ENCODE results near the gene KCNT2.

KCNT2 gene

DNA sequence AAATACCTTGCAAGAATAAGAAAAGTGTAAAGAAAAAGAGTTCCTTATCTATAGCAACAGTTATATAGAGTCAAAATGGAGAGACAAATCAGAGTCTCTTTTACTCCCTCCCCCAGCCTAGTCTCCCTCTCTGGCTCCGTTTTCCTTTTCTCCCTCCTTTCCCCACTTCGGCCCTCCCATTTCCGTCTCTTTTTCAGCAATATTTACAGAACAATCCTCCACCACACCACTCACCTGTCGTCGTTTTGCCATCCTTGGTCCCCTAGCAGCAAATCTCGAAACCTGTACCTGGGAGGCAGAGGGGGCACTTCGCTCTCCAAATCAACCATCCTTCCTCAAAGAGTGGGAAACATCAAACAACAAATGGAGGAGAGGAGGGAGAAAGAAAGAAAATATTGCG is 259 bp downstream of the KCNT2 start:
- H2BK15ac ChIP-seq (replicated peaks; ENCODE audit: low read depth), result no peak overlapping the region
- no CpG with 5 or more reads among the region's 8 CpGs for WGBS (ENCODE audit: extremely low coverage, insufficient coverage, low lambda C conversion rate)

DNA sequence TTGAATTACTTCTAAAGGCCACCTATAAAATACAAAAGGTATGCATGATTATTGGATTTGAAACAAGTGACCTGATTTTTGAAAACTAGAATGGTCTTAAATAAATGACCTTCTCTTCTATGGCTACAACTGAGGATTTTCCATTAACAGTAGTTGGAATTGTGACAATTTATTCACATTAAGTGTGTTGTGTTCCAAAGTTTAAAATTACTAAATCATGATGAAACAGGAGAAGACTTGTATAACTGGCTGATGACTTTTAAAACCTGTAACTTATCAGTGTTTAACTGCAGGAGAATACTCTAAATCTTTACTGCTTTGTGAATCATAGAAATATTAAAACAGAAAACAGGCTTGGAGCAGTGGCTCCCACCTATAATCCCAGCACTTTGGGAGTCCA is 4.6 kb downstream of the KCNT2 start:
- H3K79me2 ChIP-seq (ENCODE audit: control insufficient read depth, insufficient read depth, low read length), result peaks cover 23% of the 10 kb centered on the region
- no peaks in the 10 kb centered on the region for H3K36me3 ChIP-seq (ENCODE audit: control insufficient read depth, insufficient read depth, low read length)
- H4K5ac ChIP-seq (ENCODE audit: low read length), result no peak overlapping the region
- no peak for DNase-seq
- no peaks in the 10 kb centered on the region for H3K27me3 ChIP-seq (ENCODE audit: insufficient read depth, low read length, poor library complexity)
- H2AK5ac ChIP-seq (ENCODE audit: low read length), result no peak overlapping the region
- H2BK120ac ChIP-seq (ENCODE audit: low read depth, low read length), result no peak overlapping the region
- no peak overlapping the region for H3K9ac ChIP-seq (ENCODE audit: low read length)
- H3K4me1 ChIP-seq (ENCODE audit: control insufficient read depth, low read depth, low read length), result peaks cover 4% of the 10 kb centered on the region
- H3K18ac ChIP-seq (ENCODE audit: low read length), result no peak overlapping the region
- H3K23ac ChIP-seq (ENCODE audit: low read length), result no peak overlapping the region
- H3K4me2 ChIP-seq (ENCODE audit: low read length), result no peak overlapping the region
- H2BK15ac ChIP-seq (replicated peaks; ENCODE audit: low read depth), result no peak overlapping the region
- H3K27ac ChIP-seq (ENCODE audit: low read depth, low read length), result no peak overlapping the region
- no peak overlapping the region for H3K56ac ChIP-seq (ENCODE audit: low read length)
- H3K4me3 ChIP-seq (ENCODE audit: low read length), result no peak overlapping the region
- no peak overlapping the region for H4K8ac ChIP-seq (ENCODE audit: low read depth, low read length)
- no peak overlapping the region for H3K4ac ChIP-seq (ENCODE audit: low read depth, low read length)
- no peak overlapping the region for H2BK5ac ChIP-seq (ENCODE audit: low read length)
- H3K79me1 ChIP-seq (ENCODE audit: low read length), result peaks cover 10% of the 10 kb centered on the region

More for the DNA sequence above, 259 bp downstream of the KCNT2 start:
- H3K9ac ChIP-seq (ENCODE audit: low read length), result peak overlapping the region; percentile 70
- H2BK5ac ChIP-seq (ENCODE audit: low read length), result peak overlapping the region; percentile 58
- no peak for DNase-seq
- no peak overlapping the region for H4K5ac ChIP-seq (ENCODE audit: low read length)
- no peak overlapping the region for H4K8ac ChIP-seq (ENCODE audit: low read depth, low read length)
- H3K4me2 ChIP-seq (ENCODE audit: low read length), result peak overlapping the region; percentile 42
- peak overlapping the region; percentile 76 for H3K18ac ChIP-seq (ENCODE audit: low read length)
- no peak overlapping the region for H3K23ac ChIP-seq (ENCODE audit: low read length)
- peaks cover 15% of the 10 kb centered on the region for H3K79me2 ChIP-seq (ENCODE audit: control insufficient read depth, insufficient read depth, low read length)
- no peaks in the 10 kb centered on the region for H3K27me3 ChIP-seq (ENCODE audit: insufficient read depth, low read length, poor library complexity)
- H2BK120ac ChIP-seq (ENCODE audit: low read depth, low read length), result no peak overlapping the region
- peaks cover 4% of the 10 kb centered on the region for H3K4me1 ChIP-seq (ENCODE audit: control insufficient read depth, low read depth, low read length)
- H3K79me1 ChIP-seq (ENCODE audit: low read length), result peaks cover 6% of the 10 kb centered on the region
- H3K27ac ChIP-seq (ENCODE audit: low read depth, low read length), result peak overlapping the region; percentile 92
- no peaks in the 10 kb centered on the region for H3K36me3 ChIP-seq (ENCODE audit: control insufficient read depth, insufficient read depth, low read length)
- H3K56ac ChIP-seq (ENCODE audit: low read length), result peak overlapping the region; percentile 88
- peak overlapping the region; percentile 74 for H3K4me3 ChIP-seq (ENCODE audit: low read length)
- no peak overlapping the region for H2AK5ac ChIP-seq (ENCODE audit: low read length)
- H3K4ac ChIP-seq (ENCODE audit: low read depth, low read length), result peak overlapping the region; percentile 41

DNA sequence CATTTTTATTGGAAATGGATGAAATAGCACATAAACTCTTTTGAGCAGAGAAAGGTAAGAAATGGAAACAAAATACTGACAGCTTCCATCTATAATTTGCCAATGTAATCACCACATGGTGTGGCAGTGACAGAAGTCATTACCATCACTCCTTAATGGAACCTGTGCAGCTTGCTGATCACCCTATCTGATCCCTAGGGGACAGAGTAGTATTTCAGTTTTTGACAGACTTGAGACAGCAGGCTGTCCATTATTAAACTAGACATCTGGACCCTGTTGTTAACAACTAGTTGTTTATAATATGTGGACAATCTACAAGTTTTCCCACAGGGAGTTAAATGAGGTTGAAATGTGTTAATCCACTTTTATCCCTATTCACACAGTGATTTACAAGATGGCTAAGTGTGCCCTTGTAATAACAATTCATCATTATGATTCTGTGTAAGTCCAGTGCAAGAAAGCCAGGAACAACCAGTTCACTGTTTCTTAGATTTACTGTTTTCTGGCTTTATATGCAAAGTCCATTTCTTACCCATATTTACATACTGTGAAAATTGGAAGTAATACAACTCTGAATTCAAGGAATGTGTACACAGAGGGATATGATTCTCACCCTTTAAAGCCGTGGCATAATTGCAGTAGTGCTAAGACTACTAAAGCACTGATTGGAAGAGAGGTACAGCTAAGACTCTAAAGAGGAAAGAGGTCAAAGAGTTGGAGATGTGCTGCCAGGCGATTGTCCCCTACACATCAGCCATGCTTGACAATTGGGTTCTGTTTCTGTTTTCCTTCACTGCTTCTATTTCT is 9.1 kb downstream of the KCNT2 start:
- Histone ChIP-seq H3K79me2 (ENCODE audit: control insufficient read depth, insufficient read depth, low read length) (peaks cover 10% of the 10 kb centered on the region), H4K5ac (ENCODE audit: low read length) (no peak overlapping the region), H3K36me3 (ENCODE audit: control insufficient read depth, insufficient read depth, low read length) (no peaks in the 10 kb centered on the region), H2BK15ac (replicated peaks; ENCODE audit: low read depth) (no peak overlapping the region), H3K4me1 (ENCODE audit: control insufficient read depth, low read depth, low read length) (no peaks in the 10 kb centered on the region), H3K18ac (ENCODE audit: low read length) (no peak overlapping the region), H4K8ac (ENCODE audit: low read depth, low read length) (no peak overlapping the region), H3K4ac (ENCODE audit: low read depth, low read length) (no peak overlapping the region), H3K79me1 (ENCODE audit: low read length) (peaks cover 6% of the 10 kb centered on the region), H2BK120ac (ENCODE audit: low read depth, low read length) (no peak overlapping the region), H3K4me2 (ENCODE audit: low read length) (no peak overlapping the region), H3K23ac (ENCODE audit: low read length) (no peak overlapping the region), H3K4me3 (ENCODE audit: low read length) (no peak overlapping the region), H3K27me3 (ENCODE audit: insufficient read depth, low read length, poor library complexity) (no peaks in the 10 kb centered on the region), H2AK5ac (ENCODE audit: low read length) (no peak overlapping the region), H3K27ac (ENCODE audit: low read depth, low read length) (no peak overlapping the region), H3K56ac (ENCODE audit: low read length) (no peak overlapping the region), H3K9ac (ENCODE audit: low read length) (no peak overlapping the region), H2BK5ac (ENCODE audit: low read length) (no peak overlapping the region)
- no CpG with 5 or more reads among the region's 2 CpGs for WGBS (ENCODE audit: extremely low coverage, insufficient coverage, low lambda C conversion rate)
- no peak for DNase-seq

DNA sequence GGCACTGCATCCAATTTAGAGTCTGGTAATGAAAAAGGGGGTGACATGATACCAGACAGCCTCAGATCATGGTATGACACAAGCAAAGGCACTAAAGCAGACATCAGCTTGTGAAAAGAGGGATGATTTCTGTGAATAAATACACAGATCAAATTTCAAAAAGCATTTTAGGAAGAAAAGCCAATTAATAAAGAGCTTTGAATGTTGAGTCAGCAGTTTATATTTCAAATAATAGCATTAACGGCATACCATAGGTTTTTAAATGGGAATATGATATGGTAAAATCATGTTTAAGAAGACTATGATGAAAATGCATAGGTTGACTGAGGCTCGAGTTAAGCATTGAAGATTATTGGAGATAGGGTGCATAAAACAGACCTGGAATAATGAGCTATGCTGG is 13.5 kb downstream of the KCNT2 start:
- H2BK15ac ChIP-seq (replicated peaks; ENCODE audit: low read depth), result no peak overlapping the region
- no peaks in the 10 kb centered on the region for H3K4me1 ChIP-seq (ENCODE audit: control insufficient read depth, low read depth, low read length)
- H3K56ac ChIP-seq (ENCODE audit: low read length), result no peak overlapping the region
- no peak overlapping the region for H4K5ac ChIP-seq (ENCODE audit: low read length)
- H3K27ac ChIP-seq (ENCODE audit: low read depth, low read length), result no peak overlapping the region
- no peak overlapping the region for H3K4me3 ChIP-seq (ENCODE audit: low read length)
- no peak overlapping the region for H4K8ac ChIP-seq (ENCODE audit: low read depth, low read length)
- H3K9ac ChIP-seq (ENCODE audit: low read length), result no peak overlapping the region
- no peaks in the 10 kb centered on the region for H3K27me3 ChIP-seq (ENCODE audit: insufficient read depth, low read length, poor library complexity)
- H2BK5ac ChIP-seq (ENCODE audit: low read length), result no peak overlapping the region
- peaks cover 2% of the 10 kb centered on the region for H3K79me1 ChIP-seq (ENCODE audit: low read length)
- no peak overlapping the region for H2AK5ac ChIP-seq (ENCODE audit: low read length)
- no peak overlapping the region for H3K23ac ChIP-seq (ENCODE audit: low read length)
- peaks cover 1% of the 10 kb centered on the region for H3K79me2 ChIP-seq (ENCODE audit: control insufficient read depth, insufficient read depth, low read length)
- no CpG with 5 or more reads among the region's 2 CpGs for WGBS (ENCODE audit: extremely low coverage, insufficient coverage, low lambda C conversion rate)
- H3K4me2 ChIP-seq (ENCODE audit: low read length), result no peak overlapping the region
- H3K18ac ChIP-seq (ENCODE audit: low read length), result no peak overlapping the region
- no peak overlapping the region for H2BK120ac ChIP-seq (ENCODE audit: low read depth, low read length)
- H3K4ac ChIP-seq (ENCODE audit: low read depth, low read length), result no peak overlapping the region
- DNase-seq, result no peak
- no peaks in the 10 kb centered on the region for H3K36me3 ChIP-seq (ENCODE audit: control insufficient read depth, insufficient read depth, low read length)

DNA sequence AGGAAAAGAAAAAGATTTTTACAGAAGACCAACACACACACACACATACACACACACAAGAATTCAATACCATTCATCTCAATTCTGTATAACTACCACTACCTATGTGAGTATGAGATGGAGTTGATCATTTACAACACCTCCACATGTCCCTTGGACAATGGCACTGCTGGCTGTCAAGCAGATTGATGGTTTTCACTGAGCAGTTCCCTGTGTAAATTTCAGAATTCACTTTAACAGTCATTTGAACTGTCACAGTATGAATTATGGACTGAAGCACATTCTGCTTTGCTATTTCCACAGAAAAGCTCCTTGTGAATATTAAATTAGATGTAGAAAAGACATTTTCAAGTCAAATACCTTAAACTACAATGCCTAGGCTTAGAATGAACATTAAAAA is 14.3 kb downstream of the KCNT2 start:
- Histone ChIP-seq H3K27me3 (ENCODE audit: insufficient read depth, low read length, poor library complexity) (no peaks in the 10 kb centered on the region), H3K4me3 (ENCODE audit: low read length) (no peak overlapping the region), H2BK5ac (ENCODE audit: low read length) (no peak overlapping the region), H2BK120ac (ENCODE audit: low read depth, low read length) (no peak overlapping the region), H3K4me2 (ENCODE audit: low read length) (no peak overlapping the region), H3K23ac (ENCODE audit: low read length) (no peak overlapping the region), H3K4ac (ENCODE audit: low read depth, low read length) (no peak overlapping the region), H4K5ac (ENCODE audit: low read length) (no peak overlapping the region), H2AK5ac (ENCODE audit: low read length) (no peak overlapping the region), H3K79me2 (ENCODE audit: control insufficient read depth, insufficient read depth, low read length) (peaks cover 1% of the 10 kb centered on the region), H4K8ac (ENCODE audit: low read depth, low read length) (no peak overlapping the region), H2BK15ac (replicated peaks; ENCODE audit: low read depth) (no peak overlapping the region), H3K79me1 (ENCODE audit: low read length) (peaks cover 2% of the 10 kb centered on the region), H3K56ac (ENCODE audit: low read length) (no peak overlapping the region), H3K9ac (ENCODE audit: low read length) (no peak overlapping the region), H3K18ac (ENCODE audit: low read length) (no peak overlapping the region), H3K27ac (ENCODE audit: low read depth, low read length) (no peak overlapping the region), H3K36me3 (ENCODE audit: control insufficient read depth, insufficient read depth, low read length) (no peaks in the 10 kb centered on the region), H3K4me1 (ENCODE audit: control insufficient read depth, low read depth, low read length) (no peaks in the 10 kb centered on the region)
- DNase-seq, result no peak

DNA sequence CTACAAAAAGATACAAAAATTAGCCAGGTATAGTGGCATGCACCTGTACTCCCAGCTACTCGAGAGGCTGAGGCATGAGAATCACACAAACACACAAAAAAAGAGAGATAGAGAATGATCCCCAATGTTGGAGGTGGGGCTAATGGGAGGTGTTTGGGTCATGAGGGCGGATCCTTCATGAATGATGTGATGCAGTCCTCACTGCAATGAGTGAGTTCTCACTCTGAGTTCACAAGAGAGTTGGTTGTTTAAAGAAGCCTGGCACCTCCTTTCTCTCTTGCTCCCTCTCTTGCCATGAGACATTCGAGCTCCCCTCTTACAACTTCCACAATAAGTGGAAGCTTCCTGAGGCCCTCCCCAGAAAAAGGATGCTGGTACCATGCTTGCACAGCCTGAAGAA is 17.3 kb downstream of the KCNT2 start:
- H3K27me3 ChIP-seq (ENCODE audit: insufficient read depth, low read length, poor library complexity), result no peaks in the 10 kb centered on the region
- no peak for DNase-seq
- no peak overlapping the region for H3K27ac ChIP-seq (ENCODE audit: low read depth, low read length)
- no peak overlapping the region for H3K56ac ChIP-seq (ENCODE audit: low read length)
- no peak overlapping the region for H4K5ac ChIP-seq (ENCODE audit: low read length)
- H2BK120ac ChIP-seq (ENCODE audit: low read depth, low read length), result no peak overlapping the region
- no peaks in the 10 kb centered on the region for H3K4me1 ChIP-seq (ENCODE audit: control insufficient read depth, low read depth, low read length)
- H3K79me2 ChIP-seq (ENCODE audit: control insufficient read depth, insufficient read depth, low read length), result no peaks in the 10 kb centered on the region
- H3K18ac ChIP-seq (ENCODE audit: low read length), result no peak overlapping the region
- no peak overlapping the region for H2BK5ac ChIP-seq (ENCODE audit: low read length)
- H2AK5ac ChIP-seq (ENCODE audit: low read length), result no peak overlapping the region
- no peak overlapping the region for H3K4me3 ChIP-seq (ENCODE audit: low read length)
- no peak overlapping the region for H3K4me2 ChIP-seq (ENCODE audit: low read length)
- H4K8ac ChIP-seq (ENCODE audit: low read depth, low read length), result no peak overlapping the region
- no peak overlapping the region for H3K4ac ChIP-seq (ENCODE audit: low read depth, low read length)
- no peak overlapping the region for H3K9ac ChIP-seq (ENCODE audit: low read length)
- H3K36me3 ChIP-seq (ENCODE audit: control insufficient read depth, insufficient read depth, low read length), result no peaks in the 10 kb centered on the region
- no peaks in the 10 kb centered on the region for H3K79me1 ChIP-seq (ENCODE audit: low read length)
- no peak overlapping the region for H3K23ac ChIP-seq (ENCODE audit: low read length)
- H2BK15ac ChIP-seq (replicated peaks; ENCODE audit: low read depth), result no peak overlapping the region
- WGBS (ENCODE audit: extremely low coverage, insufficient coverage, low lambda C conversion rate), result no CpG with 5 or more reads among the region's 3 CpGs

Data from mesendoderm (in vitro differentiated cells).